Fibroblast of villous mesenchyme (primary cell): Measurements from ENCODE around the gene PARD6B. TPM values are rescaled to one million over a fixed set of nuclear protein-coding genes. Genes with fewer than 3 reads are reported as not detected.

Experiments
- DNase-seq: peaks from one replicate; pipeline ENCODE4 v3.0.0-alpha.2; 2010; ENCODE audit warnings: low read depth
- H3K4me3 ChIP-seq: 2 replicates; pipeline ENCODE4 v1.5.1; 2011; ENCODE audit warnings: low read depth, mild to moderate bottlenecking, low read length
- CTCF ChIP-seq: IDR thresholded peaks from 2 replicates; pipeline ENCODE4 v1.5.1; 2012; ENCODE audit warnings: low read depth, mild to moderate bottlenecking, low read length; ENCODE audit not compliant: insufficient read depth
- total RNA-seq: library from RNA; depleted of rRNA; stranded (reverse); fragments of >200 nt; gene quantifications from 2 replicates; pipeline ENCODE4 v1.2.3, GENCODE V29; 2012

PARD6B gene
- total RNA-seq, 1 donor, result 6.5 TPM

DNA sequence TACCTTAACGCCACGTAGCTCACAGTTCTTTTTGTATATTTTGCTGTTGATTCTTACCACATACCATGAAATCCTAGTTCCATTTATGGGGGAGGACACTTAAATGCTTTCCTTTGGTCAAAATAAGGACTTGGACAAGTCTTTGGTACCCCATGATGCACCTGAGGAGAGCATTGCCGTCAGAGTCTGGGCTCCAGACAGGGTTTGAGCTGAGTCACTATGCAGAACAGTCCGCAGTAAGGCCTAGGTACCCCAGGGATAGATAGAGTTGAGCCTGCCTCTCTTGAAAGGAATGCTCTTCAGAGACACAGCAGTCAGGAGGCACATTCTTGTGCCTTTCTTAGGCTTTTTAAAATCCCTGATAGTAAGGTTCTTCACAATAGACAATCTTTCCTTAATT lies 6.0 kb downstream of the PARD6B start:
- no peak for DNase-seq
- H3K4me3 ChIP-seq, result no peak overlapping the region
- TF ChIP-seq CTCF, result no peak

DNA sequence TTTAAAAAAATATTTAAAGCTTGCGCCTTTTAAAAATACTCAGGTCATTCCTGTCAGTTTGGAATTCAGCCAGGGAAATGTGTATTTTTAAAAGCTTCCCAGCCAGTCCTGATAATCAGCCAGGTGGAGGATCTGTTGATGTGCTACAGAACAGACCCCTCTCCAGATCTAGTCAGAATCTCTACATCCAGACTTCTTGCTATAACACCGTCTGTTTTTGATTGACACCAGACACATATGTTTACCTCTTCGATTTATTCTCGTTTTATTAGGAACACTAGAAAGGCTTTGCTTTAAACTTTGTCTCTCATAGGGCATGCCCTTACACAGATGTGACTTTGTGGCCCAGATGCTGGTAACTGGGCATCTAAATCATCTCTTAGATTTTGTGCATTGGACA lies 11.7 kb downstream of the PARD6B start:
- no peak for TF ChIP-seq CTCF
- H3K4me3 ChIP-seq, result no peak overlapping the region
- DNase-seq, result no peak

DNA sequence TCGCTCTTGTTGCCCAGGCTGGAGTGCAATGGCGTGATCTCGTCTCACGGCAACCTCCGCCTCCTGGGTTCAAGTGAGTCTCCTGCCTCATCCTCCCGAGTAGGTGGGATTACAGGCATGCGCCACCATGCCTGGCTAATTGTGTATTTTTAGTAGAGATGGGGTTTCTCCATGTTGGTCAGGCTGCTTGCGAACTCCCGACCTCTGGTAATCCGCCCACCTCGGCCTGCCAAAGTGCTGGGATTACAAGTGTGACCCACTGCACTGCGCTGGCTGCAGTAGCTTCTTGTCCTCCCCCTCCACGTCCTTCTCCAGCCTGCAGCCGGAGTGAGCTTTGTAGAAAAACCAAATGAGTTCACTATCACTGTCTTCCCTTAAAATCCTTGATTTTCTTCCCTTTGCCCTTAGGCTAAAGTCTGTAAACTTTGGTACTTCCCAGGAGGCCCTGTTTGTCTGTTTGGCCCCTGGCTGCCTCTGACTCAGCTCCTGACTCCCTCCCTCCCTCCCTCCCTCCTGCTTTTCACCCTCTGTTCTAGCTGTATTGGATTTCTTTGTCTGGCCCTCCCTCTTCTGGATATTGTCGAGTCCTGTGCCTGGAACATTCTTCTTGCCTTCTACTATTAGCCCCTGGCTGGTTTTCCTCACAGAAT lies 12.9 kb downstream of the PARD6B start:
- TF ChIP-seq CTCF, result peak; percentile 50
- peak; percentile 95 for DNase-seq
- H3K4me3 ChIP-seq, result no peak overlapping the region

DNA sequence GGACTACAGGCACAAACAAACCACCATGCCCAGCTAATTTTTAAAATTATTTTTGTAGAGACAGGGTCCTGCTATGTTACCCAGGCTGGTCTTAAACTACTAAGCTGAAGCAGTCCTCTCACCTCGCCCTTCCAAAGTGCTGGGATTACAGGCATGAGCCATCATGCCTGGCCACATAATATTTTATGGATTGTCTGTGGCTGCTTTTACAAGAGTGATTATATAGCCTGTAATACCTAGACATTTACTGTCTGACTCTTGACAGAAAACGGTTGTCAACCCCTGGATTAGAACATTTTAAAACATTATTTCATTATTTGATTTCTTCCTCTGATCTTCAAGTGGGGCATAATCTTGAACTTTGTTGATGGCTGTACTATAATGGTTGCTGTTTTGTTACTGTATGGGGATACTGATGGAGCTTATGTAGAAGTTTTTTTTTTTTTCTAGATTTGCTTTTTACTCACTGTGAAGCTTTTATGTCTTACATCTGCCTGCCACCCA lies 14.3 kb downstream of the PARD6B start:
- H3K4me3 ChIP-seq, result no peak overlapping the region
- peak; percentile 91 for DNase-seq

GRCh38 chr20:50746138-50746940 lies 15.0 kb downstream of the PARD6B start:
- DNase-seq, result no peak
- H3K4me3 ChIP-seq, result no peak overlapping the region
- peak; percentile 14 for TF ChIP-seq CTCF

More for the DNA sequence above, 14.3 kb downstream of the PARD6B start:
- TF ChIP-seq CTCF, result no peak

- H3K4me3 ChIP-seq, result no peak overlapping the region
- no peak for TF ChIP-seq CTCF
- no peak for DNase-seq
These were observed 15.9 kb downstream of the PARD6B start for GRCh38 chr20:50747275-50747674.
